VCaP (cell line): Measurements from ENCODE around the gene PRXL2B.

ENCODE experiments used
- H3K27ac ChIP-seq: fragments of 450-650 bp; 2 replicates; pipeline ENCODE4 v1.5.1; 2017
- CTCF ChIP-seq: fragments of 450-650 bp; conservative IDR thresholded peaks from 2 replicates; pipeline ENCODE4 v1.5.1; 2017; ENCODE audit warnings: mild to moderate bottlenecking, moderate library complexity

PRXL2B gene

DNA sequence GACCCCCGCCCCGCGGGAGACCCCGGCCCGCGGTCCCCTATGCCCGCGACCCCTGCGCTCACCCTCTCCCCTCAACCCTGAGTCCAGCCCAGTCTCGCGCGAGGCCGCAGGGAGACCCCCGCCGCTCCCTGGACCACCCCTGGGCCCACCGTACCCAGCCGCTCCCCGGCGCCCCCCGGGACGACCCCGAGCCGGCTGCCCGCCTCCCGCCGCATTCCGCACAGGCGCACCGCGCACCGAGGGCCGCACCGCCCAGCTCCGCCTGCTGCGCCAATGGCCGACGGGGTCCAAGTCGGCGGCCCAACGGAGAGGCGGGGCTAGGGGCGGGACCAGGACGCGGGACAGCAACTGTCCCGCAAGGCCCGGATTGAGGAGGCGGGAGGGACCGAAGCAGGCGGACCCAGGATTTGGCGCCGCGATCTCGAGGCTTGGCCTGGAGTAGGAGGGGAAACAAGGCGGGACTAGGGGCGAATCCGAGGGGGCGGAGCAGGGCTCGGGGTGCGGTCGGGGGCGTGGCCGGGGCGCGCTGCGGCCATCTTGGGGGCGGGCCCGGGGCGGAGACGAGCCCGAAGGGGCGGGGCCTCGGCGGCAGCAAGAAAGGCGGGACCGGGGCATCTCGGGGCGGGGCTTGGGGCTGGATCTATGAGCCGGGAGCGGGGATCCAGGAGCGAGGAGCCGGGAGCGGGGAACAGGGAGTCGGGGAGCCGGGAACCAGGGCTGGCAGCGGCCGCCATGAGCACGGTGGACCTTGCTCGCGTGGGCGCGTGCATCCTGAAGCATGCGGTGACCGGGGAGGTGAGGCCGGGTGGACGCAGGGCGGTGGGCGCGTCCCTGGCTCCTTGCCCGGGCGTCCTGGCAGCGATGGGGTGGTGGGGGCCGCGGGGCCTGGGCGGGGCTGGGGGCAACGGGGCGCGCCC is at the start of gene PRXL2B:
Gene PRXL2B, plus strand, starts transcription at position 624 of the 917 bp plus-strand sequence. Its CDS starts 109 bp downstream, at position 733.
- no peak for TF ChIP-seq CTCF
- H3K27ac ChIP-seq: peak within 1 kb of the TSS; percentile 91

GRCh38 chr1:2537784-2538115 is 48.8 kb upstream of the PRXL2B start:
- no peak for TF ChIP-seq CTCF
- H3K27ac ChIP-seq: no peak overlapping the region

DNA sequence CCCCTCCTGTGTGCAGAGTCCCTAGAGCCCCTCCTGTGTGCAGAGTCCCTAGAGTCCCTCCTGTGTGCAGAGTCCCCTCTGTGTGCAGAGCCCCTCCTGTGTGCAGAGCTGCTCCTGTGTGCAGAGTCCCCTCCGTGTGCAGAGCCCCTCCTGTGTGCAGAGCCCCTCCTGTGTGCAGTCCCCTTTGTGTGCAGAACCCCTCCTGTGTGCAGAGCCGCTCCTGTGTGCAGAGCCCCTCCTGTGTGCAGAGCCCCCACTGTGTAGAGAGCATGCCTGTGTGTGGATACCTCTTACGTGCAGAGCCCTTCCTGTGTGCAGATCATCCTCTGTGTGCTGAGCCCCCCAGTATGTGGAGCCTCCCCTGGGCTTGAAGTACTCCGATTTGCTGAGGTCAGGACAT is 48.2 kb upstream of the PRXL2B start:
- no peak overlapping the region for H3K27ac ChIP-seq
- TF ChIP-seq CTCF: no peak

DNA sequence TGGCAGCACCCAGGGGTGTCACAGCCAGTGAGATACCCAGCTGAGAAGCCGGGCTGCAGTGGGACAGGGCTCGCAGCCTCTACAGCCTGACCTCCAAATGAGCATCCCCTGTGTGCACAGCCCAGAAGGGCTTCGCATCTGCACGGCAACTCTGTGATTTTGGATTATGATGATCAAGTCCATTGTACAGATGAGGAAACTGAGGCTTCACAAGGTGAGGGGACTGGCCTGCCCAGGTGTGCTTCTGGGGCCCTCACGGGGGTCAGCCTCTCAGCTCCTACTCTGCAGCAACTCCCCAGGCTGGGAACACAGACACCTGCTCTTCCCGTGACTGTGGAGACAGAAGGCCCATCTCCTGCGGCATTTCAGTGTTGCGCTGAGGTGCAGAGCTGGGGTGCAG is 47.7 kb upstream of the PRXL2B start:
- TF ChIP-seq CTCF: no peak
- no peak overlapping the region for H3K27ac ChIP-seq

DNA sequence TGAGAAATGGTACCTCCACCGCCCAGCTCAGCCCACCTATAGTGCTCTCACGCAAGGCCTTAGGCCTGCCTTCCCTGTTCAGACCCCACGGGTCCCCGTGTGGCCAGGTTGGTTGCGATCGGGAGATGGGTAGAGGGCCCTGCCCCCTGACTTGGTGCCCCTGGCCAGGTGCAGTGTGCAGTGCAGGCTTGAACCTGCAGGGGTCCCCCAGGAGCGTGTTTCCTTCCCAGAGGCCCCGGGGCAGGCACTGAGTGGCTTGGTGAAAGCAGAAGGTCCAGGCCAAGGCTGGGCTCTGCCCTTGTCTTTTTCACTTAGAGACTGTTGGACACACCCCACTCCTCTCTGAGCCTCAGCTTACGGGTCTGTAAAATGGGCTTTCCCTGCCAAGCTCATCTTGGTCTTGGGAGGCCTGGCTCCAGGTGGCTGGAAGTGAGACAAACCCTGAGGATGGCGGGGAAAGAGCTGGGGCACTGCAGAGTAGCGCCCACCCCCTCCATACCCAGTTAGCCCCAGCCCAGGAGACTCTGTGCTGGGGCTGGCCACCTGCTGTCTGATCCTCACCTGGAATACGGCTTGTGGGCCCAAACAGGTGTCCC is 47.2 kb upstream of the PRXL2B start:
- no peak overlapping the region for H3K27ac ChIP-seq
- TF ChIP-seq CTCF: peak; percentile 24; the same call in 1 of the 2 replicates

GRCh38 chr1:2540816-2541492 is 45.6 kb upstream of the PRXL2B start:
- no peak for TF ChIP-seq CTCF
- H3K27ac ChIP-seq: peak overlapping the region; percentile 3; the same call in 1 of the 2 replicates

DNA sequence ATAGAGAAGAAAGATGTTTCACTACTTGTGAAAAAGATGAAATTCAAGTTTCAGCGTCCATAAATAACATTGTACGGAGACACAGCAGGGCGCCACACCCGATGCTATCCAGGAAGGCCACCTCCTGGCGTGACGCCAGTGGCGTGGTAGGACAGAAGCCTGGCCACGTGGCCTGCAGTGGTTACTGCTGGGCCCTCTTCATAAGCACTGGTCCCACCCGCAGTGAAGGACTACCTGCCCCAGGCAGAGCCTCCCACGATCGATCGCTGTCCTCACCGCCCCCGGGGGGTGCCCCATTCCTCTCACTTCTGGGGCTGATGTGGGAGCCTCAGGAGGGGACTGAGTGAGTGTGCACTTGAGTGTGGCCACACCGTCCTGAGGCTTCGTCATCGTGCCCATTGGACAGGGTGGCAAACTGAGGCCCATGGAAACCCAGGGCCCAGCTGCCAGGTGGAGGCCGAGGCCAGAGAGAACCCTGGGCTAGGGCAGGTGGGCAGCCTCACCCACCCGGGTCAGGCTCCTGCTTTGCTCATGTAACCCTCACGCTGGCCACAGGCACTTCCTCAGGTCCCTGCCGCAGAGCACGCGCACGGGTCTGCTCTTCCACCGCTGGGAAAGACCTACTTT is 44.8 kb upstream of the PRXL2B start:
- peak overlapping the region; percentile 14; the same call in 1 of the 2 replicates for H3K27ac ChIP-seq

More for the DNA sequence above, 44.8 kb upstream of the PRXL2B start:
- no peak for TF ChIP-seq CTCF
